GM18520 (cell line): ENCODE measurements around the gene TNFRSF8.

Experiments used
- ATAC-seq: cut with Tn5 transposase; IDR thresholded peaks from one replicate; pipeline ENCODE4 v1.9.1; 2021; ENCODE audit not compliant: unreplicated experiment

The TNFRSF8 gene

GRCh38 chr1:12153181-12153785 lies 90.2 kb downstream of the TNFRSF8 start:
- ATAC-seq: peak; percentile 36

GRCh38 chr1:12155328-12155727 lies 92.2 kb downstream of the TNFRSF8 start:
- ATAC-seq: no peak

GRCh38 chr1:12157366-12158231 lies 94.5 kb downstream of the TNFRSF8 start:
- ATAC-seq: peak; percentile 18

GRCh38 chr1:12158357-12159092 lies 95.4 kb downstream of the TNFRSF8 start:
- no peak for ATAC-seq

GRCh38 chr1:12159816-12160215 lies 96.7 kb downstream of the TNFRSF8 start:
- no peak for ATAC-seq

GRCh38 chr1:12161324-12161661 lies 98.2 kb downstream of the TNFRSF8 start:
- ATAC-seq: no peak

GRCh38 chr1:12161662-12162458 lies 98.8 kb downstream of the TNFRSF8 start:
- ATAC-seq: peak; percentile 56

GRCh38 chr1:12162459-12163137 lies 99.5 kb downstream of the TNFRSF8 start:
- ATAC-seq: no peak

- ATAC-seq: peak; percentile 23
Measured at GRCh38 chr1:12163210-12163609, 100.1 kb downstream of the TNFRSF8 start.

GRCh38 chr1:12164210-12164609 lies 101.1 kb downstream of the TNFRSF8 start:
- ATAC-seq: no peak

- ATAC-seq: no peak
Measured at GRCh38 chr1:12165342-12165741, 102.2 kb downstream of the TNFRSF8 start.

- peak; percentile 29 for ATAC-seq
Measured at GRCh38 chr1:12166834-12167492, 103.9 kb downstream of the TNFRSF8 start, which contains the start of gene TNFRSF1B. Gene TNFRSF1B, plus strand, starts transcription at chr1:12166991. Its CDS starts 101 bp downstream, at chr1:12167092.

- ATAC-seq: no peak
Measured at GRCh38 chr1:12167493-12168429, 104.7 kb downstream of the TNFRSF8 start.

- no peak for ATAC-seq
Measured at GRCh38 chr1:12168451-12169160, 105.5 kb downstream of the TNFRSF8 start.

- ATAC-seq: no peak
Measured at GRCh38 chr1:12169442-12170135, 106.5 kb downstream of the TNFRSF8 start.

GRCh38 chr1:12170263-12170671 lies 107.2 kb downstream of the TNFRSF8 start:
- ATAC-seq: no peak

- no peak for ATAC-seq
Measured at GRCh38 chr1:12171206-12172041, 108.3 kb downstream of the TNFRSF8 start.
